HUES48 (cell line): ENCODE data around the gene CACUL1.
"Not testable (repeated sequence)": the region's sequence is repeated elsewhere in the genome, so short reads cannot be mapped to it uniquely, and the experiment has no call there.

Experiments
- H3K27ac ChIP-seq: one replicate; pipeline ENCODE4 v1.7.0; 2013; ENCODE audit warnings: low read depth, low read length, inconsistent platforms
- H3K27me3 ChIP-seq: 2 replicates; pipeline ENCODE4 v1.6.1; 2013; ENCODE audit warnings: mild to moderate bottlenecking, low read length; ENCODE audit not compliant: control insufficient read depth, insufficient read depth
- H3K36me3 ChIP-seq: 2 replicates; pipeline ENCODE4 v1.6.1; 2013; ENCODE audit warnings: low read length; ENCODE audit not compliant: control insufficient read depth, insufficient read depth
- H3K4me1 ChIP-seq: 2 replicates; pipeline ENCODE4 v1.6.1; 2013; ENCODE audit warnings: mild to moderate bottlenecking, low read length; ENCODE audit not compliant: control insufficient read depth, insufficient read depth
- H3K4me3 ChIP-seq: 2 replicates; pipeline ENCODE4 v1.5.1; 2013; ENCODE audit warnings: mild to moderate bottlenecking, low read depth, low read length
- H3K9ac ChIP-seq: 2 replicates; pipeline ENCODE4 v1.6.1; 2013; ENCODE audit warnings: mild to moderate bottlenecking, low read depth, low read length, moderate library complexity
- H3K9me3 ChIP-seq: 2 replicates; pipeline ENCODE4 v1.6.1; 2013; ENCODE audit warnings: low read length; ENCODE audit not compliant: control insufficient read depth, insufficient read depth

The CACUL1 gene

DNA sequence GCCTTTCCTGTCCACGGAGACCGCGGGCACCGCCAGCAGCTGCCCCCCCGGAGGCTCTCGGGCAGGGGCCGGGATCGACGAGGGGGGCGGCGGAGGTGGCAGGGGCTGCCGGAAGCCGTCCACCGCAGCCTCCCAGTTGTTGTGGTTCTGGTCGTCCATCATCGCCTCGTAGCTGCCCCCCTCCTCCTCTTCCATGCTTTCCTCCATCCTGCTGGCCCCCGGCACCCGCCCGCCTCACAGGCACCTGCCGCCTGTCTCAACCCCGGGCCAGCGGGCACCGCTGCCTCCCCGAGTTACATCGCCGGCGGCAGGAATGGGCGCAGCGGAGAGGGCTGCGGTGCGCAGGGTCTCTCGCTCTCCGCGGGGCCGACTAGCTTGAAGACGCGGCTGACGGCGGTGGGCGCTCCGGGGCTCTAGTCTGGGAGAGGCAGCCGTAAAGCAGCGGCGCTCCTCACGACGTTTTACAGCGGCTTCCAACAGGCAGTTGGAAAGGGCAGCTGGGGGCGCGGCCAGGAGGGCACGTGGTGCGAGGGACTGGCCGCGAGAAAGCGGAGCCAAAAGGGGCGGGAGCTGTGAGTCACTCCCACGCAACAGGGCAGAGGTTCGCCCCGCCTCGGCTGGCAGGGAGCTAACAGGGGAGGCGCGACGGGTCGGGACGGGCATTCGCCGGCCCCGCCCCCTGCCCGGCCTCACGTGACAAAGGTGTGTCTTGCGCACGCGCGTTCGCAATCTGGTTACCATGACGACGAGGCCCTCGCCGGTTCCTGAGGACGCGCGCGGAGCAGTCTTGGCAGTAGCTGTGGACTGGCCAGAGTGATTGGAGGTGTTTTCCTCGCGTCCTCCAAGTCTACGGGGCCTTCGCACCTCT is at the start of gene CACUL1:
Gene CACUL1 (minus strand): TSS at position 415 of the 868 bp plus-strand sequence. CDS start 208 bp downstream, at position 207.
- Histone ChIP-seq H3K9me3 (no peaks in the 10 kb centered on the region), H3K9ac (peak within 1 kb of the TSS; percentile 90), H3K4me3 (peak within 1 kb of the TSS; percentile 98), H3K27me3 (no peaks in the 10 kb centered on the region), H3K4me1 (0 out of 2 replicates have a peak, but pooled peaks cover 4% of the 10 kb centered on the region), H3K36me3 (no peaks in the 10 kb centered on the region), H3K27ac (peak within 1 kb of the TSS; percentile 93)

DNA sequence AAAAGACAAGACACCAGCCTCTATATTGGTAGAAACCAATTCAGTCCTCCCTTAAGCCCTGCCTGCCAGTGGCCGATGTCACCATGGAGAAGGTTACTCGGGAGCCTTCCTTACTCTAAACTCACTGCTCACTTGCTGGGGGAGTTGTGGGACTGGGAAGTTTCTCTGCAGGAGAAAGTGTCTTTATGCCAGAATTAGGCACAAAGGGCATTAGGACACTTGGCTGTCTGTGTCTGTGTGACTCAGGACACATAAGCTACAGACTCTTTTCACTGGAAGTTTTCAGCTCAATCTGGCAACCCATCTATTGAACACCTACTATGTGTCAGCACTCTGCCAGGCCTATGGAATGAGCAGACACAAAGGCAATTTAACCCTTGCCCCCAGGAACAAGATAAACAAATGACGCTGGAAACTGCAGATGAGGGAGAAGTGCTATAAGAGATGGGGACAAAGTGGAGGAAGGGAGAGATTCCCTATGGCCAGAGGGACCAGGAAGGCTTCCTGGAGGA is 49.5 kb upstream of the CACUL1 start:
- H3K27me3 ChIP-seq = no peaks in the 10 kb centered on the region
- no peak overlapping the region for H3K4me3 ChIP-seq
- H3K9me3 ChIP-seq = no peaks in the 10 kb centered on the region
- H3K9ac ChIP-seq = no peak overlapping the region
- no peaks in the 10 kb centered on the region for H3K4me1 ChIP-seq
- H3K27ac ChIP-seq = no peak overlapping the region
- no peaks in the 10 kb centered on the region for H3K36me3 ChIP-seq

DNA sequence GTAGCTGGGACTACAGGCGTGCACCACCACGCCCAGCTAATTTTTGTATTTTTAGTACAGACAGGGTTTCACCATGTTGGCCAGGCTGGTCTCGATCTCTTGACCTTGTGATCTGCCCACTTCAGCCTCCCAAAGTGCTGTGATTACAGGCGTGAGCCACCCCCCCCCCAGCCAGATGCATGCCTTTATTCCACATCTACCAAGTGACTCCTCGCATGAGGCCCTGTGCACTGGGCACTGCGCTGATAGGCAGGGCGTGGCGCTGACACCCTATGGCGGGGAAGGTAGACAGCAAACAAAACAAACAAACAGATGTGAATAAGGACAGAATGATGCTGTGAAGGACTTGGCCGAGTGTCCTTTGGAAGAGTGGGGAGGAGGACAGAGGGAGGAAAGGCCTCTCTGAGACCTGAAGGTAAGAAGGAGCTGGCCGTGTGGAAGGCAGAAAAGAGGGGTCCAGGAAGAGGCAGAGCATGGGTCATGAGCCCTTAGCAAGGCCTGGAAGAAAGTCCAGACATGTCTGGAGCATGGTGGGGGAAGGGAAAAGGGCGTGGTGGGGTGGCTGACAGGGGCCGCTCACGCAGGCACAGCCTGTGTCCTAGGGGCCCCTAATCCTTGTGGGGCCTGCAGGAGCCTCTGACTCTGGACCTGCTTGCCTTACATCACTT is 47.5 kb upstream of the CACUL1 start:
- H3K27me3 ChIP-seq = no peaks in the 10 kb centered on the region
- H3K9me3 ChIP-seq = no peaks in the 10 kb centered on the region
- no peak overlapping the region for H3K9ac ChIP-seq

DNA sequence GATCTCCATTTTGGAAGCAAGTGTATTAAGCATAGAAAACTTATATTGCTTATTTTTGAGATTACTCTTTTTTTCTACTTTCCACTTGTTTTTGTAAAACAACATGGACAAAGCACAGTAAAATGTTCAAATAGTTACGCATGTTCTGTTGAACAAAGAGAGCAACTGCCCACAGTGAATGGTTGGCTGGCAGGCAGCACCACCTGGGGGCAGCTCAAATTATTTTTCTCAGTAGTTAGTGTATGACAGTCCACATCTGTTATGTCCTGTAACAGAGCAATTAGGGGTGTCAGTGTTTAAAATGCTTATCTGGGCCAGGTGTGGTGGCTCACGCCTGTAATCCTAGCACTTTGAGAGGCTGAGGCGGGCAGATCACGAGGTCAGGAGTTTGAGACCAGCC is 46.1 kb upstream of the CACUL1 start:
- Histone ChIP-seq H3K9me3 (no peaks in the 10 kb centered on the region), H3K27ac (no peak overlapping the region), H3K4me1 (no peaks in the 10 kb centered on the region), H3K4me3 (no peak overlapping the region), H3K9ac (no peak overlapping the region), H3K36me3 (no peaks in the 10 kb centered on the region), H3K27me3 (no peaks in the 10 kb centered on the region)

More for the DNA sequence above, 47.5 kb upstream of the CACUL1 start:
- no peak overlapping the region for H3K27ac ChIP-seq
- no peaks in the 10 kb centered on the region for H3K4me1 ChIP-seq
- no peaks in the 10 kb centered on the region for H3K36me3 ChIP-seq
- H3K4me3 ChIP-seq = no peak overlapping the region

DNA sequence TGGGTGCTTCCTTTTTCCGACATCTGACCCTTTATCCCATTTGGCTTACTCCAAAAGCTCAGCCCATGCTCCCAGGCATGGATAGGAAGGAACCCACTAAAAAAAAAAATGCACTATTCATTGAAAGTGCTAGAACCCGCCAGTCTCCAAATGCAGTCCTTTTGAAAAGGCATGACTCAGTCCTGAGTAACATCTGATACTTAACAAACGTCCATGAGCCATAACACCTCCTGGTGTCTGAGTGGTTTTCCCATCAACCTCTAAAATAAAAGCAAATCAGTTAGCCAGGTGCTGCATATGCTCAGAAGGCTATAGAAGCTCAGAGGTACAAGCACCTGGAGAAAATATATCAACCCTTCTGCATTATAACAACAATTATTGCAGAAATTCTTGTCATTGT is 45.0 kb upstream of the CACUL1 start:
- no peaks in the 10 kb centered on the region for H3K4me1 ChIP-seq
- H3K9ac ChIP-seq = no peak overlapping the region
- no peaks in the 10 kb centered on the region for H3K9me3 ChIP-seq
- H3K27me3 ChIP-seq = no peaks in the 10 kb centered on the region
- H3K4me3 ChIP-seq = no peak overlapping the region
- no peaks in the 10 kb centered on the region for H3K36me3 ChIP-seq
- no peak overlapping the region for H3K27ac ChIP-seq

DNA sequence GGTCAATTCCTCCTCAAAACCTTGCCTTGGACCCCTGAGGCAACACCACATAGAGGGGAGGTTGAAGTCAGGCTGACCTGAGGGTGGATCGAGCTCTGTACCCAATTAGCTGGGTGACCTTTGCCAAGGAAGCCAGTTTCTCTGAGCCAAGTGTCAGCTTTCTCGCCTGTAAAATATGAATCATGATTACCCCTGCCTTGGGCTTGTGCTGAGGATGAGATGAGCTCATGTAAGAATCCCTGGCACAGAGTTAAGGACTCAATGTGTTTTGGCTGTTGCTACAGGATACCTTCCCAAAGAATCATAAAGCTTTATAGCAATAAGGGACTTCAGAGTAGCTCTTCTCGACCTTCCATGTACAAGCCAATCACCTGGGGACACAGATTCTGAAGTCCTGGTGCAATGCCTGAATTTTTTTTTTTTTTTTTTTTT is 43.5 kb upstream of the CACUL1 start:
- H3K9ac ChIP-seq = no peak overlapping the region
- H3K9me3 ChIP-seq = no peaks in the 10 kb centered on the region
- no peaks in the 10 kb centered on the region for H3K36me3 ChIP-seq
- no peaks in the 10 kb centered on the region for H3K4me1 ChIP-seq
- H3K4me3 ChIP-seq = no peak overlapping the region
- no peaks in the 10 kb centered on the region for H3K27me3 ChIP-seq
- no peak overlapping the region for H3K27ac ChIP-seq

DNA sequence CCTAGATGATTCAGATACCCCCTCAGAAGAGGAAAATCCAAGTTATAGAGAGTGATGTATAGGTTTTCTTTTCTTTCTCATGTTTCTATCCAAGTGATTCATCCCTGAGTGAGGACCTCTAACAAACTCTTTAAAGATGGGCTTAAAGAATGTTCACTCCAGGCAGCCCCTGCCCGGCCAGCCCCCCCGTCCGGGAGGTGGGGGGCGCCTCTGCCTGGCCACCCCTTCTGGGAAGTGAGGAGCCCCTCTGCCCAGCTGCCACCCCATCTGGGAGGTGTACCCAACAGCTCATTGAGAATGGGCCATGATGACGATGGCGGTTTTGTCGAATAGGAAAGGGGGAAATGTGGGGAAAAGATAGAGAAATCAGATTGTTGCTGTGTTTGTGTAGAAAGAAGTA is 40.2 kb upstream of the CACUL1 start:
- not testable (repeated sequence) for H3K9ac ChIP-seq, H3K4me1 ChIP-seq, H3K36me3 ChIP-seq, H3K9me3 ChIP-seq, H3K4me3 ChIP-seq, H3K27me3 ChIP-seq, H3K27ac ChIP-seq

DNA sequence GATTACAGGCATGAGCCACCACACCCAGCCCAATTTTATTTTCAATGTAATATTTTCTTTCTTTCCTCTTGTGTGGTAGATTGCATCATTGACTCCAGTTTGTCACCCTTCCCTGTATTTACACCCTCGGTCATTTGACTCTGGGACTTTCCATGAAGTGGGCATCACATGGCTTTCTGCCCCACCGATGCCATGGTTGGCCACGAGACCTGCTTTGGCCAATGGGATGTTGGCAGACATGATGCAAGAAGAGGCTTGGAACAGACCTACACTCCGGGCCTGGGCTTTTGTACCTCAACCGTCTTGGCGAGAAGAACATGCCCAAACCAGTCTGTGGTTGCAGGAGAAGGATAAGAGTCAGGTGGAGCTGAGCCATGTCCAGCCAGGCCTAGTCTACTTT is 38.8 kb upstream of the CACUL1 start:
- H3K27ac ChIP-seq = no peak overlapping the region
- H3K9ac ChIP-seq = no peak overlapping the region
- H3K9me3 ChIP-seq = no peaks in the 10 kb centered on the region
- H3K4me3 ChIP-seq = no peak overlapping the region
- H3K27me3 ChIP-seq = no peaks in the 10 kb centered on the region
- H3K4me1 ChIP-seq = no peaks in the 10 kb centered on the region
- no peaks in the 10 kb centered on the region for H3K36me3 ChIP-seq

DNA sequence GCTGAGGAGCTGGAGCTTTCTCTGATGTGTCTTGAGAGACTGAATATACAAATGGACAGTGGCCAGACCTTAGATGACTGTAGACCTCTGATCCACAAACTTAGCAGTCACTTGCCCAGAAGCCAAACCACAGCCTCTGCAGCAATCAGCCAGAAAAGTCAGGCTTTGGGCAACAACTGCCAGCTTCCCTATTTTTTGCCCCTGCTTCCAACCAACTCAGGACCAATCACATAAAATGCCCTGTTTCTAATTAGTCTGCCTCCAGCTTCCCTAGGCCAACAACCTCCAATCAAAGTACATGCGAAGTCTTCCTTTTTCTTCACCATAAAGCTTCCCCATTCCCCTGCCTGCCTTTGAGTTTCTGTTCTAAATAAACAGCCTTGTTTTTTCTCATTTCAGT is 37.8 kb upstream of the CACUL1 start:
- H3K9me3 ChIP-seq = no peaks in the 10 kb centered on the region
- no peak overlapping the region for H3K27ac ChIP-seq
- no peak overlapping the region for H3K4me3 ChIP-seq
- H3K9ac ChIP-seq = no peak overlapping the region
- no peaks in the 10 kb centered on the region for H3K36me3 ChIP-seq
- H3K27me3 ChIP-seq = no peaks in the 10 kb centered on the region
- H3K4me1 ChIP-seq = no peaks in the 10 kb centered on the region

DNA sequence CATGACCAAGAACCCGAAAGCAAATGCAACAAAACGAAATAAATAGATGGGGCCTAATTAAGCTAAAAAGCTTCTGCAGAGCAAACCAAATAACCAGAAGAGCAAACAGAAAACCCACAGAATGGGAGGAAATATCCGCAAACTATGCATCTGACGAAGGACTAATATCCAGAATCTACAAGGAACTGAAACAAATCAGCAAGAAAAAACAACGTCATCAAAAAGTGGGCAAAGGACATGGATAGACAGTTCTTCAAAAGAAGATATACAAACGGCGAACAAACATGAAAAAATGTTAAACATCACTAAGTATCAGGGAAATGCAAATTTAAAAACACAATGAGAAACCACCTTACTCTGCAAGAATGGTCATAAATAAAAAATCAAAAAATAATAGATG is 35.3 kb upstream of the CACUL1 start:
- no peak overlapping the region for H3K4me3 ChIP-seq
- no peaks in the 10 kb centered on the region for H3K9me3 ChIP-seq
- H3K4me1 ChIP-seq = no peaks in the 10 kb centered on the region
- H3K9ac ChIP-seq = no peak overlapping the region
- no peaks in the 10 kb centered on the region for H3K27me3 ChIP-seq
- H3K36me3 ChIP-seq = no peaks in the 10 kb centered on the region
- no peak overlapping the region for H3K27ac ChIP-seq

DNA sequence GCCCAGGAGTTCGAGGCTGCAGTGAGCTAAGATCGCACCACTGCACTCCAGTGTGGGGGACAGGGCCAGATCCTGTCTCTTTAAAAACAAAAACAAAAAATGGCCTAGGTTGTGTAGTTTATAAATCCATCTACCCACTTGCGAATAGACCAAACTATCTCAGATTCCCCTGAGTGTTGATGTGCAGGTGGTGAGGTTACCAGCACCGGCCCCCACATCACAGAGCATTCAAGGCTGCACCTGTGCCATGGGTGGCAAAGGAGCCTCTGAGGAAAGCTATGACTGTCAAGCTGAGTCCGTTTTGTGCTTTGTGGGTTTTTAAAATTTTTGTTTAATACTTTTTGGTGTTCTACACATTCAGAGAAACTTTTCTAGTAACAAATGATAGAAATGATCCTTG is 30.8 kb upstream of the CACUL1 start:
- Histone ChIP-seq H3K27me3 (no peaks in the 10 kb centered on the region), H3K9ac (no peak overlapping the region), H3K4me1 (no peaks in the 10 kb centered on the region), H3K4me3 (no peak overlapping the region), H3K36me3 (no peaks in the 10 kb centered on the region), H3K27ac (no peak overlapping the region), H3K9me3 (no peaks in the 10 kb centered on the region)
